GM23338 (cell line): ENCODE data around the gene CACNA2D4. TPM values are rescaled to one million over a fixed set of nuclear protein-coding genes. Genes with fewer than 3 reads are reported as not detected.

Source experiments
- ATAC-seq: fragments of 200-7000 bp; cut with Tn5 transposase; 3 replicates; pipeline ENCODE4 v1.9.1; 2020
- DNase-seq: peaks from one replicate; pipeline ENCODE4 v3.0.0-alpha.2; 2015; ENCODE audit warnings: low spot score
- H2AFZ ChIP-seq: fragments of 200-600 bp; sonication (generic); 2 replicates; pipeline ENCODE4 v1.8.0; 2016; ENCODE audit warnings: antibody characterized with exemption, mild to moderate bottlenecking, moderate library complexity
- H3F3A ChIP-seq: fragments of 200-600 bp; sonication (generic); replicated peaks from 2 replicates; pipeline ENCODE4 v1.8.0; 2017; ENCODE audit warnings: antibody characterized with exemption, mixed run types, low read depth
- H3K27ac ChIP-seq: fragments of 200-600 bp; sonication (generic); 2 replicates; pipeline ENCODE4 v1.6.1; 2016; ENCODE audit warnings: low read depth
- H3K27me3 ChIP-seq: fragments of 200-600 bp; sonication (generic); 2 replicates; pipeline ENCODE4 v1.8.0; 2016; ENCODE audit warnings: mild to moderate bottlenecking, mixed run types, moderate library complexity; ENCODE audit not compliant: insufficient read depth
- H3K36me3 ChIP-seq: fragments of 200-600 bp; sonication (generic); 2 replicates; pipeline ENCODE4 v1.8.0; 2016; ENCODE audit warnings: mild to moderate bottlenecking; ENCODE audit not compliant: insufficient read depth
- H3K4me1 ChIP-seq: fragments of 200-600 bp; sonication (generic); 2 replicates; pipeline ENCODE4 v1.8.0; 2016; ENCODE audit warnings: mild to moderate bottlenecking, moderate library complexity; ENCODE audit not compliant: insufficient read depth
- H3K4me2 ChIP-seq: fragments of 200-600 bp; sonication (generic); 2 replicates; pipeline ENCODE4 v1.7.1; 2017; ENCODE audit warnings: mixed run types
- H3K4me3 ChIP-seq: fragments of 200-600 bp; sonication (generic); 2 replicates; pipeline ENCODE4 v1.6.1; 2016; ENCODE audit warnings: mixed run types
- H3K79me2 ChIP-seq: fragments of 200-600 bp; sonication (generic); replicated peaks from 2 replicates; pipeline ENCODE4 v1.8.0; 2017; ENCODE audit warnings: mild to moderate bottlenecking; ENCODE audit not compliant: insufficient read depth
- H3K9me2 ChIP-seq: fragments of 200-600 bp; sonication (generic); 2 replicates; pipeline ENCODE4 v1.8.0; 2017; ENCODE audit not compliant: insufficient read depth
- H4K20me1 ChIP-seq: fragments of 200-600 bp; sonication (generic); replicated peaks from 2 replicates; pipeline ENCODE4 v1.8.0; 2017; ENCODE audit warnings: mild to moderate bottlenecking; ENCODE audit not compliant: insufficient read depth
- H3K27ac Mint-ChIP-seq: 2 replicates; pipeline ENCODE4 v1.8.0; 2020; ENCODE audit warnings: inconsistent platforms, mild to moderate bottlenecking, moderate library complexity, mixed read lengths
- H3K27me3 Mint-ChIP-seq: 3 replicates; pipeline ENCODE4 v1.8.0; 2022; ENCODE audit warnings: low read depth, mild to moderate bottlenecking, moderate library complexity, mixed read lengths, inconsistent platforms; ENCODE audit not compliant: insufficient read depth, poor library complexity
- H3K36me3 Mint-ChIP-seq: 3 replicates; pipeline ENCODE4 v1.8.0; 2021; ENCODE audit warnings: low read depth, mild to moderate bottlenecking, inconsistent platforms, moderate library complexity, mixed read lengths
- H3K4me1 Mint-ChIP-seq: 3 replicates; pipeline ENCODE4 v1.8.0; 2020; ENCODE audit warnings: mild to moderate bottlenecking, inconsistent platforms, mixed read lengths
- H3K4me3 Mint-ChIP-seq: 3 replicates; pipeline ENCODE4 v1.8.0; 2021; ENCODE audit warnings: moderate library complexity, mild to moderate bottlenecking, inconsistent platforms, mixed read lengths
- H3K9me3 Mint-ChIP-seq: 3 replicates; pipeline ENCODE4 v1.8.0; 2020; ENCODE audit warnings: moderate library complexity, mild to moderate bottlenecking, inconsistent platforms, mixed read lengths
- CREB1 ChIP-seq: fragments of 250-450 bp; sonication (Bioruptor Pico); IDR thresholded peaks from 2 replicates; pipeline ENCODE4 v1.5.0; 2020; ENCODE audit warnings: low read depth, mild to moderate bottlenecking, moderate library complexity
- EZH2 ChIP-seq: fragments of 200-600 bp; sonication (generic); IDR thresholded peaks from one replicate; pipeline ENCODE4 v1.8.0; 2017; ENCODE audit warnings: antibody characterized with exemption, mild to moderate bottlenecking, low read depth; ENCODE audit not compliant: unreplicated experiment
- JUNB ChIP-seq: IDR thresholded peaks from one replicate; pipeline ENCODE4 v1.6.1; 2016; ENCODE audit warnings: antibody characterized with exemption; ENCODE audit not compliant: unreplicated experiment
- NANOG ChIP-seq: IDR thresholded peaks from 2 replicates; pipeline ENCODE4 v1.6.1; 2016; ENCODE audit warnings: antibody characterized with exemption, borderline replicate concordance
- ZNF331 ChIP-seq: fragments of 250-450 bp; sonication (Bioruptor Pico); IDR thresholded peaks from 2 replicates; pipeline ENCODE4 v1.5.0; 2020; ENCODE audit warnings: low read depth, mild to moderate bottlenecking, moderate library complexity
- ZNF462 ChIP-seq: fragments of 250-450 bp; sonication (Bioruptor Pico); IDR thresholded peaks from 2 replicates; pipeline ENCODE4 v1.5.0; 2020; ENCODE audit warnings: mild to moderate bottlenecking, moderate library complexity
- polyA plus RNA-seq: library from polyadenylated mRNA; unstranded; fragments of >200 nt; fragmentation: Nextera tagmentation; extraction: Ambion mirVana; gene quantifications from 2 replicates; pipeline ENCODE4 v1.2.1, GENCODE V29; 2016
- total RNA-seq: library from RNA; depleted of rRNA; stranded (reverse); fragments of >200 nt; shearing (Covaris generic); gene quantifications from 2 replicates; pipeline ENCODE4 v1.2.3, GENCODE V29; 2014
- TF ChIP-seq, protein P1 (sequence below): IDR thresholded peaks from 2 replicates; pipeline ENCODE4 v1.6.1; 2016; ENCODE audit warnings: antibody characterized with exemption

The CACNA2D4 gene
- total and polyA plus RNA-seq, 2 experiments from 2014 or later: 0.07 to 0.24 TPM

- ATAC-seq (no peak), DNase-seq (no peak)
- Histone ChIP-seq H3K27me3 (peaks cover 5% of the 10 kb centered on the region), H2AFZ (no peak overlapping the region), H3K4me1 (peaks cover 11% of the 10 kb centered on the region; the same call in 1 of the 2 replicates), H3F3A (no peaks in the 10 kb centered on the region), H3K4me3 (no peak overlapping the region), H3K36me3 (no peaks in the 10 kb centered on the region), H4K20me1 (peaks cover 2% of the 10 kb centered on the region; the same call in 1 of the 2 replicates), H3K79me2 (no peaks in the 10 kb centered on the region), H3K9me2 (no peaks in the 10 kb centered on the region), H3K4me2 (no peak overlapping the region), H3K27ac (no peak overlapping the region)
- Mint-ChIP-seq H3K36me3 (no peaks in the 10 kb centered on the region; the same call in 2 of the 3 replicates), H3K27me3 (peaks cover 12% of the 10 kb centered on the region), H3K4me3 (no peak overlapping the region), H3K9me3 (no peaks in the 10 kb centered on the region; the same call in 2 of the 3 replicates), H3K4me1 (peaks cover 42% of the 10 kb centered on the region), H3K27ac (no peak overlapping the region)
- TF ChIP-seq CREB1 (CRISPR knock-in tag): no peak
- TF ChIP-seq JUNB: no peak
- TF ChIP-seq NANOG: no peak
- no peak for TF ChIP-seq ZNF331 (CRISPR knock-in tag)
- TF ChIP-seq ZNF462 (CRISPR knock-in tag): no peak
- TF ChIP-seq EZH2: no peak
- TF ChIP-seq, protein P1, sequence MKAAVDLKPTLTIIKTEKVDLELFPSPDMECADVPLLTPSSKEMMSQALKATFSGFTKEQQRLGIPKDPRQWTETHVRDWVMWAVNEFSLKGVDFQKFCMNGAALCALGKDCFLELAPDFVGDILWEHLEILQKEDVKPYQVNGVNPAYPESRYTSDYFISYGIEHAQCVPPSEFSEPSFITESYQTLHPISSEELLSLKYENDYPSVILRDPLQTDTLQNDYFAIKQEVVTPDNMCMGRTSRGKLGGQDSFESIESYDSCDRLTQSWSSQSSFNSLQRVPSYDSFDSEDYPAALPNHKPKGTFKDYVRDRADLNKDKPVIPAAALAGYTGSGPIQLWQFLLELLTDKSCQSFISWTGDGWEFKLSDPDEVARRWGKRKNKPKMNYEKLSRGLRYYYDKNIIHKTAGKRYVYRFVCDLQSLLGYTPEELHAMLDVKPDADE: no peak
These were observed 124.8 kb downstream of the CACNA2D4 start for GRCh38 chr12:1793426-1794210.
